H9 (cell line): Measurements from ENCODE around the gene OOSP1. TPM values are rescaled to one million over a fixed set of nuclear protein-coding genes. Genes with fewer than 3 reads are reported as not detected.

Source experiments
- DNase-seq: peaks from one replicate; pipeline ENCODE4 v3.0.0-alpha.2; 2017
- H2AFZ ChIP-seq: one replicate; pipeline ENCODE4 v1.6.1; 2013; ENCODE audit warnings: mild to moderate bottlenecking, low read length, control low read depth, moderate library complexity
- H2AK5ac ChIP-seq: 2 replicates; pipeline ENCODE4 v1.6.1; 2013; ENCODE audit warnings: low read length, control low read depth, mixed read lengths; ENCODE audit not compliant: insufficient read length
- H2BK120ac ChIP-seq: one replicate; pipeline ENCODE4 v1.6.1; 2013; ENCODE audit warnings: low read depth, mild to moderate bottlenecking, low read length, control low read depth, inconsistent platforms; ENCODE audit not compliant: poor library complexity, severe bottlenecking
- H2BK12ac ChIP-seq: 2 replicates; pipeline ENCODE4 v1.6.1; 2013; ENCODE audit warnings: low read length, control low read depth, mixed read lengths, low read depth; ENCODE audit not compliant: insufficient read length
- H2BK15ac ChIP-seq: 2 replicates; pipeline ENCODE4 v1.6.1; 2013; ENCODE audit warnings: low read depth, low read length, control low read depth
- H2BK20ac ChIP-seq: one replicate; pipeline ENCODE4 v1.6.1; 2013; ENCODE audit warnings: low read depth, mild to moderate bottlenecking, low read length, control low read depth, inconsistent platforms; ENCODE audit not compliant: poor library complexity, severe bottlenecking
- H2BK5ac ChIP-seq: 2 replicates; pipeline ENCODE4 v1.6.1; 2013; ENCODE audit warnings: low read length, control low read depth, mixed read lengths; ENCODE audit not compliant: insufficient read length
- H3K14ac ChIP-seq: 2 replicates; pipeline ENCODE4 v1.6.1; 2013; ENCODE audit warnings: low read length, control low read depth; ENCODE audit not compliant: insufficient read depth
- H3K18ac ChIP-seq: 2 replicates; pipeline ENCODE4 v1.6.1; 2013; ENCODE audit warnings: low read depth, mild to moderate bottlenecking, mixed read lengths, low read length, control low read depth; ENCODE audit not compliant: insufficient read length
- H3K23ac ChIP-seq: 2 replicates; pipeline ENCODE4 v1.6.1; 2013; ENCODE audit warnings: low read length, control low read depth, mixed read lengths, low read depth; ENCODE audit not compliant: insufficient read length
- H3K23me2 ChIP-seq: 2 replicates; pipeline ENCODE4 v1.6.1; 2013; ENCODE audit warnings: low read depth, mild to moderate bottlenecking, mixed read lengths, low read length, control low read depth; ENCODE audit not compliant: insufficient read length, poor library complexity, severe bottlenecking
- H3K27ac ChIP-seq: 2 replicates; pipeline ENCODE4 v1.5.1; 2013; ENCODE audit warnings: low read length, control low read depth, mixed read lengths, low read depth; ENCODE audit not compliant: insufficient read length
- H3K27me3 ChIP-seq: 2 replicates; pipeline ENCODE4 v1.6.1; 2013; ENCODE audit warnings: low read length, control low read depth, inconsistent platforms; ENCODE audit not compliant: insufficient read depth
- H3K4ac ChIP-seq: 2 replicates; pipeline ENCODE4 v1.6.1; 2013; ENCODE audit warnings: low read depth, mild to moderate bottlenecking, control low read depth, inconsistent platforms, low read length, moderate library complexity
- H3K4me1 ChIP-seq: 2 replicates; pipeline ENCODE4 v1.6.1; 2013; ENCODE audit warnings: low read length, control low read depth, inconsistent platforms; ENCODE audit not compliant: insufficient read depth
- H3K4me2 ChIP-seq: 2 replicates; pipeline ENCODE4 v1.6.1; 2013; ENCODE audit warnings: low read length, control low read depth, mixed read lengths; ENCODE audit not compliant: insufficient read length, insufficient read depth
- H3K56ac ChIP-seq: 2 replicates; pipeline ENCODE4 v1.6.1; 2013; ENCODE audit warnings: low read depth, mild to moderate bottlenecking, mixed read lengths, low read length, control low read depth; ENCODE audit not compliant: insufficient read length
- H3K79me1 ChIP-seq: 2 replicates; pipeline ENCODE4 v1.6.1; 2013; ENCODE audit warnings: low read depth, mild to moderate bottlenecking, moderate library complexity, low read length, control low read depth, inconsistent platforms; ENCODE audit not compliant: insufficient read depth, poor library complexity, severe bottlenecking
- H3K79me2 ChIP-seq: 2 replicates; pipeline ENCODE4 v1.6.1; 2013; ENCODE audit warnings: low read length, control low read depth, inconsistent platforms; ENCODE audit not compliant: insufficient read depth
- H3K9ac ChIP-seq: 2 replicates; pipeline ENCODE4 v1.6.1; 2013; ENCODE audit warnings: low read length, control low read depth, mixed read lengths; ENCODE audit not compliant: insufficient read length; ENCODE audit errors: extremely low read depth
- H3K9me3 ChIP-seq: one replicate; pipeline ENCODE4 v1.6.1; 2013; ENCODE audit warnings: low read depth, low read length, inconsistent platforms; ENCODE audit not compliant: control insufficient read depth
- H3T11ph ChIP-seq: one replicate; pipeline ENCODE4 v1.6.1; 2013; ENCODE audit warnings: mild to moderate bottlenecking, low read length, control low read depth, inconsistent platforms
- H4K20me1 ChIP-seq: one replicate; pipeline ENCODE4 v1.6.1; 2013; ENCODE audit not compliant: control insufficient read depth, insufficient read length, insufficient read depth
- H4K5ac ChIP-seq: 2 replicates; pipeline ENCODE4 v1.6.1; 2013; ENCODE audit warnings: low read depth, mild to moderate bottlenecking, mixed read lengths, low read length, control low read depth; ENCODE audit not compliant: insufficient read length
- H4K8ac ChIP-seq: replicated peaks from 2 replicates; pipeline ENCODE4 v1.6.1; 2013; ENCODE audit warnings: low read length, control low read depth, mixed read lengths, low read depth; ENCODE audit not compliant: insufficient read length
- H4K91ac ChIP-seq: 2 replicates; pipeline ENCODE4 v1.6.1; 2013; ENCODE audit warnings: low read depth, mild to moderate bottlenecking, moderate library complexity, mixed read lengths, low read length, control low read depth; ENCODE audit not compliant: insufficient read length
- H3K27ac Mint-ChIP-seq, 3 experiments: 2 replicates in 2 of 3; 3 replicates in 1 of 3; pipeline ENCODE4 v1.8.0; 2020 to 2021; ENCODE audit warnings: mixed read lengths in 3 of 3, mild to moderate bottlenecking in 1 of 3, moderate library complexity in 1 of 3
- H3K27me3 Mint-ChIP-seq: 2 replicates; pipeline ENCODE4 v1.8.0; 2021; ENCODE audit warnings: low read depth, mild to moderate bottlenecking, moderate library complexity, mixed read lengths
- H3K36me3 Mint-ChIP-seq, 3 experiments: 2 replicates in 2 of 3; 3 replicates in 1 of 3; pipeline ENCODE4 v1.8.0; 2020 to 2021; ENCODE audit warnings: low read depth in 3 of 3, mixed read lengths in 3 of 3; ENCODE audit not compliant: insufficient read depth in 1 of 3
- H3K4me1 Mint-ChIP-seq, 2 experiments: 2 replicates each; pipeline ENCODE4 v1.8.0; 2020; ENCODE audit warnings: mixed read lengths in 2 of 2
- H3K4me3 Mint-ChIP-seq, 2 experiments: 2 replicates in 1 of 2; 3 replicates in 1 of 2; pipeline ENCODE4 v1.8.0; 2020 to 2021; ENCODE audit warnings: mild to moderate bottlenecking in 2 of 2, mixed read lengths in 2 of 2, moderate library complexity in 1 of 2
- H3K9me3 Mint-ChIP-seq, 2 experiments: 2 replicates in 1 of 2; 3 replicates in 1 of 2; pipeline ENCODE4 v1.8.0; 2020; ENCODE audit warnings: mild to moderate bottlenecking in 2 of 2, mixed read lengths in 2 of 2, moderate library complexity in 1 of 2
- WGBS: extraction: QIAGEN DNeasy Blood & Tissue Kit; methylation state at CpG from one replicate; pipeline ENCODE4 v1.1.7; 2013; ENCODE audit warnings: missing lambda C conversion rate, low lambda C conversion rate, mixed read lengths; ENCODE audit not compliant: insufficient read length; ENCODE audit errors: extremely low coverage; 5-methylcytosine and 5-hydroxymethylcytosine counted together
- total RNA-seq: library from RNA; stranded (reverse); gene quantifications from 2 replicates; pipeline ENCODE4 v1.2.1, GENCODE V29; 2021
- TF ChIP-seq, protein P1 (sequence below): fragments of 200-600 bp; sonication (generic); conservative IDR thresholded peaks from 3 replicates; pipeline ENCODE4 v1.8.0; 2021; ENCODE audit warnings: antibody characterized with exemption, mild to moderate bottlenecking

OOSP1 gene
- total RNA-seq, 1 experiment from 2014 or later = not detected

GRCh38 chr11:59953463-59954218, 15.4 kb downstream of the OOSP1 start:
- no peak overlapping the region for H3K18ac ChIP-seq
- no peaks in the 10 kb centered on the region for H3K4me1 ChIP-seq
- H3K23ac ChIP-seq = no peak overlapping the region
- H2BK5ac ChIP-seq = no peak overlapping the region
- Mint-ChIP-seq H3K4me1 (no peaks in the 10 kb centered on the region), H3K27me3 (no peaks in the 10 kb centered on the region), H3K4me3 (no peak overlapping the region), H3K9me3 (no peaks in the 10 kb centered on the region), H3K36me3 (no peaks in the 10 kb centered on the region), H3K27ac (no peak overlapping the region)
- no peaks in the 10 kb centered on the region for H3K79me2 ChIP-seq
- H2BK20ac ChIP-seq = no peak overlapping the region
- no peak overlapping the region for H4K8ac ChIP-seq
- DNase-seq = no peak
- H3K4me2 ChIP-seq = no peak overlapping the region
- H3K23me2 ChIP-seq = no peaks in the 10 kb centered on the region
- no peak overlapping the region for H2BK12ac ChIP-seq
- H3K9me3 ChIP-seq = no peaks in the 10 kb centered on the region
- no peak overlapping the region for H2AK5ac ChIP-seq
- no peak overlapping the region for H3K56ac ChIP-seq
- H3K27me3 ChIP-seq = no peaks in the 10 kb centered on the region
- WGBS = no CpG with 5 or more reads among the region's 4 CpGs
- no peaks in the 10 kb centered on the region for H4K20me1 ChIP-seq
- no peak overlapping the region for H3K4ac ChIP-seq
- no peak overlapping the region for H3T11ph ChIP-seq
- no peak overlapping the region for H4K91ac ChIP-seq
- H2AFZ ChIP-seq = no peak overlapping the region
- no peak overlapping the region for H3K14ac ChIP-seq
- no peak overlapping the region for H3K27ac ChIP-seq
- H2BK15ac ChIP-seq = no peak overlapping the region
- TF ChIP-seq, protein P1, sequence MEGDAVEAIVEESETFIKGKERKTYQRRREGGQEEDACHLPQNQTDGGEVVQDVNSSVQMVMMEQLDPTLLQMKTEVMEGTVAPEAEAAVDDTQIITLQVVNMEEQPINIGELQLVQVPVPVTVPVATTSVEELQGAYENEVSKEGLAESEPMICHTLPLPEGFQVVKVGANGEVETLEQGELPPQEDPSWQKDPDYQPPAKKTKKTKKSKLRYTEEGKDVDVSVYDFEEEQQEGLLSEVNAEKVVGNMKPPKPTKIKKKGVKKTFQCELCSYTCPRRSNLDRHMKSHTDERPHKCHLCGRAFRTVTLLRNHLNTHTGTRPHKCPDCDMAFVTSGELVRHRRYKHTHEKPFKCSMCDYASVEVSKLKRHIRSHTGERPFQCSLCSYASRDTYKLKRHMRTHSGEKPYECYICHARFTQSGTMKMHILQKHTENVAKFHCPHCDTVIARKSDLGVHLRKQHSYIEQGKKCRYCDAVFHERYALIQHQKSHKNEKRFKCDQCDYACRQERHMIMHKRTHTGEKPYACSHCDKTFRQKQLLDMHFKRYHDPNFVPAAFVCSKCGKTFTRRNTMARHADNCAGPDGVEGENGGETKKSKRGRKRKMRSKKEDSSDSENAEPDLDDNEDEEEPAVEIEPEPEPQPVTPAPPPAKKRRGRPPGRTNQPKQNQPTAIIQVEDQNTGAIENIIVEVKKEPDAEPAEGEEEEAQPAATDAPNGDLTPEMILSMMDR = no peak
- H4K5ac ChIP-seq = no peak overlapping the region
- no peaks in the 10 kb centered on the region for H3K79me1 ChIP-seq
- no peak overlapping the region for H2BK120ac ChIP-seq
- no peak overlapping the region for H3K9ac ChIP-seq
